Measurements from ENCODE around the gene MAGI1. TPM values are rescaled to one million over a fixed set of nuclear protein-coding genes. Genes with fewer than 3 reads are reported as not detected.

Gene MAGI1
- total and polyA plus RNA-seq, 2 donors (not counting 1 experiment from before 2014, with no cell fraction given): 15.7 to 23.7 TPM

- H3K36me3 ChIP-seq (ENCODE audit: control insufficient read depth, insufficient read depth, low read length): no peaks in the 10 kb centered on the region
- no peaks in the 10 kb centered on the region for H3K27me3 ChIP-seq (ENCODE audit: control insufficient read depth, insufficient read depth, low read length)
- no peak overlapping the region for H3K4me2 ChIP-seq (ENCODE audit: extremely low read depth, insufficient read depth, low read length)
- H3K9me3 ChIP-seq (ENCODE audit: control insufficient read depth, insufficient read depth, low read depth, low read length): no peaks in the 10 kb centered on the region
- H3K4me1 ChIP-seq (ENCODE audit: control insufficient read depth, extremely low read depth, insufficient read depth, low read length): peaks cover under 1% of the 10 kb centered on the region
- H3K79me2 ChIP-seq (ENCODE audit: control insufficient read depth, insufficient read depth, low read length): peaks cover 12% of the 10 kb centered on the region
- no peak for DNase-seq (ENCODE audit: low read depth in 2 of 2)
- H4K20me1 ChIP-seq (ENCODE audit: control insufficient read depth, extremely low read depth, insufficient read depth, low read length): no peaks in the 10 kb centered on the region
- no peak overlapping the region for H2AFZ ChIP-seq (ENCODE audit: low read length)
- no peak overlapping the region for H3K27ac ChIP-seq (ENCODE audit: insufficient read depth, low read length)
- TF ChIP-seq CTCF (conservative IDR thresholded peaks at IDR 0.05 in 1 of 2, IDR thresholded peaks at IDR 0.05 in 1 of 2; ENCODE audit: low read depth in 1 of 2, low read length in 2 of 2) (no peak), EZH2 (IDR thresholded peaks at IDR 0.05; ENCODE audit: low read length, missing control alignments) (no peak)
- no peak overlapping the region for H3K9ac ChIP-seq (ENCODE audit: insufficient read depth, low read length)
- H3K4me3 ChIP-seq (replicated peaks in 1 of 4; ENCODE audit: control extremely low read depth in 1 of 4, insufficient read depth in 1 of 4, low read depth in 3 of 4, low read length in 4 of 4): no peak overlapping the region
Measured at GRCh38 chr3:66015841-66016240, 22.9 kb downstream of the MAGI1 start.

DNA sequence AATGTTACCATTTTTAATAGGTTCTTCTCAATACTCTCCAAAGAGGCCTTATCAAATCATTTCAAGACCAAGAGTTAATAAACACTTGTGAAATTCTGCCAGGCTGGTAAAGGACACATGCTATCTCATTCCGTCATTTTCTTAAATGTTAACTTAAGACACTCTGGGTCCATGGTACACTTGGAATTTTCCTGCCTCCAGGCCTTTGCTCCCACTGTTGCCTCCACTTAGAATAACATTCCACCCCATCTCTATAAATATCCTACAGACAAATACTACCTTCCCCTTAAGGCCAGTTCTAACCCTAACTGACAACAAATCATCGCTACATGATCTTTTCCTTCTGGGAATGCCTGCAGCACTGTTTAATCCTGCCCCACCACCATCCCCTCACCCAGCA lies 24.1 kb downstream of the MAGI1 start:
- Histone ChIP-seq H3K4me1 (ENCODE audit: control insufficient read depth, extremely low read depth, insufficient read depth, low read length) (peaks cover 3% of the 10 kb centered on the region), H3K4me2 (ENCODE audit: extremely low read depth, insufficient read depth, low read length) (no peak overlapping the region), H3K9ac (ENCODE audit: insufficient read depth, low read length) (no peak overlapping the region), H3K9me3 (ENCODE audit: control insufficient read depth, insufficient read depth, low read depth, low read length) (no peaks in the 10 kb centered on the region), H3K27ac (ENCODE audit: insufficient read depth, low read length) (no peak overlapping the region), H3K79me2 (ENCODE audit: control insufficient read depth, insufficient read depth, low read length) (peaks cover 11% of the 10 kb centered on the region), H3K27me3 (ENCODE audit: control insufficient read depth, insufficient read depth, low read length) (no peaks in the 10 kb centered on the region), H3K36me3 (ENCODE audit: control insufficient read depth, insufficient read depth, low read length) (no peaks in the 10 kb centered on the region), H3K4me3 (replicated peaks in 1 of 4; ENCODE audit: control extremely low read depth in 1 of 4, insufficient read depth in 1 of 4, low read depth in 3 of 4, low read length in 4 of 4) (no peak overlapping the region), H4K20me1 (ENCODE audit: control insufficient read depth, extremely low read depth, insufficient read depth, low read length) (no peaks in the 10 kb centered on the region), H2AFZ (ENCODE audit: low read length) (no peak overlapping the region)
- DNase-seq (ENCODE audit: low read depth in 2 of 2): no peak
- TF ChIP-seq CTCF (conservative IDR thresholded peaks at IDR 0.05 in 1 of 2, IDR thresholded peaks at IDR 0.05 in 1 of 2; ENCODE audit: low read depth in 1 of 2, low read length in 2 of 2) (no peak), EZH2 (IDR thresholded peaks at IDR 0.05; ENCODE audit: low read length, missing control alignments) (no peak)

DNA sequence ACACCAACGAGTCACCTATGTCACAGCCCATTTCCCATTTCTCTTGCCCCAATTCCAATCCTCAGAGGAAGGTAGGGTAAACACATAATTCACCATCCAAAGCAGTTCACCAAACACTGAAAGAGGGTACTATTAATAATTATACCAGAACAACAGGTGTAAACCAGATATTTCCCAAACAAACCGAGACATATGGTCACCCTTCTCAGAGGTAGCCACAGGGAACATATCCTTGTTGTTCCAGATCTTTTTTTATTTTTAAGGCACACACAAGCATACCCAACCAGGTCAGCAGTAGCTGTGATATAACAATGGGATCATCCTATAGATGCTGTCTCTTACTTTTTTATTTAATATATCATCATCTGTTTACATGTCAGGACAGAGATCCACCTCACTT lies 24.7 kb downstream of the MAGI1 start:
- TF ChIP-seq CTCF (conservative IDR thresholded peaks at IDR 0.05 in 1 of 2, IDR thresholded peaks at IDR 0.05 in 1 of 2; ENCODE audit: low read depth in 1 of 2, low read length in 2 of 2) (no peak), EZH2 (IDR thresholded peaks at IDR 0.05; ENCODE audit: low read length, missing control alignments) (no peak)
- H3K4me2 ChIP-seq (ENCODE audit: extremely low read depth, insufficient read depth, low read length): no peak overlapping the region

More for the DNA sequence above, 24.7 kb downstream of the MAGI1 start:
- no peaks in the 10 kb centered on the region for H3K27me3 ChIP-seq (ENCODE audit: control insufficient read depth, insufficient read depth, low read length)
- H3K4me3 ChIP-seq (replicated peaks in 1 of 4; ENCODE audit: control extremely low read depth in 1 of 4, insufficient read depth in 1 of 4, low read depth in 3 of 4, low read length in 4 of 4): no peak overlapping the region
- H3K27ac ChIP-seq (ENCODE audit: insufficient read depth, low read length): no peak overlapping the region
- H3K79me2 ChIP-seq (ENCODE audit: control insufficient read depth, insufficient read depth, low read length): peaks cover 11% of the 10 kb centered on the region
- H3K36me3 ChIP-seq (ENCODE audit: control insufficient read depth, insufficient read depth, low read length): no peaks in the 10 kb centered on the region
- H3K4me1 ChIP-seq (ENCODE audit: control insufficient read depth, extremely low read depth, insufficient read depth, low read length): peaks cover 3% of the 10 kb centered on the region
- DNase-seq (ENCODE audit: low read depth in 2 of 2): no peak
- no peaks in the 10 kb centered on the region for H3K9me3 ChIP-seq (ENCODE audit: control insufficient read depth, insufficient read depth, low read depth, low read length)
- no peak overlapping the region for H3K9ac ChIP-seq (ENCODE audit: insufficient read depth, low read length)
- H2AFZ ChIP-seq (ENCODE audit: low read length): no peak overlapping the region
- no peaks in the 10 kb centered on the region for H4K20me1 ChIP-seq (ENCODE audit: control insufficient read depth, extremely low read depth, insufficient read depth, low read length)
